Dermis microvascular lymphatic vessel endothelial cell (primary cell): ENCODE measurements around the gene FAM181A. TPM values are rescaled to one million over a fixed set of nuclear protein-coding genes. Genes with fewer than 3 reads are reported as not detected.

ENCODE experiments used
- DNase-seq, 2 donors: peaks; one replicate each; pipeline versions ENCODE4 v3.0.0 to v3.0.0-alpha.2; 2010; ENCODE audit warnings: low read depth in 2 of 2
- total RNA-seq: library from RNA; depleted of rRNA; stranded (reverse); fragments of >200 nt; gene quantifications from 2 replicates; pipeline ENCODE4 v1.2.1, GENCODE V29; 2014

FAM181A gene
- total RNA-seq, 1 donor from 2014 or later = not detected

DNA sequence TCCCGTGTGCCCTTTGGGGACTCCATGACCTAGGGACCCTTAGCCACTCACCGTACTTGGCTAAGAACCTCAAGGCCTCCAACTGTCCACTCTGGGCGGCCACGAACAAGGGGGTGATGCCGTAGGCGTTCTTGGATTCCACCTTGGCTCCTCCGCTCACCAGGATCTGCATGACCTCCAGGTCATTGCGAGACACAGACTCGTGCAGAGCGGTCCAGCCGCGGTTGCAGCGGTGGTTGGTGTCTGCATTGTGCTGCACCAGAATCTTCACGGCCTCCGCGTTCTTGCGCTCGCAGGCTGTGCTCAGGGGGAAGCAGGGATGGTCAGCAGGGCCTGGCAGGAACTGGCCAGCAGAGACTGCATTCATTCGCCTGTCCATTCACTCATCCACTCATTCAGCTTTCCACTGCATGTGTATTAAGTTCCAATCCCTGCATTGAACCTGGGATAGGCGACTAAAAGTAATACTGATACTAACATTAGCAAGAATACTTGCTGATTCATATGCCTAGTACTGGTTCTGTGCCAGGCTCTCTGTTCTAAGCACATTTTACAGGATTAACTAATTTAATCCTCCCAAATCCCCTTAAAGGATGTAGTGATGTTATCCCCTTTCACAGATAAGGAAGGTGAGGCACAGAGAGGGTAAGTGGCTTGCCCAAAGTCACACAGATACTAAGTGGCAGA is 23.9 kb downstream of the FAM181A start:
- no peak for DNase-seq

DNA sequence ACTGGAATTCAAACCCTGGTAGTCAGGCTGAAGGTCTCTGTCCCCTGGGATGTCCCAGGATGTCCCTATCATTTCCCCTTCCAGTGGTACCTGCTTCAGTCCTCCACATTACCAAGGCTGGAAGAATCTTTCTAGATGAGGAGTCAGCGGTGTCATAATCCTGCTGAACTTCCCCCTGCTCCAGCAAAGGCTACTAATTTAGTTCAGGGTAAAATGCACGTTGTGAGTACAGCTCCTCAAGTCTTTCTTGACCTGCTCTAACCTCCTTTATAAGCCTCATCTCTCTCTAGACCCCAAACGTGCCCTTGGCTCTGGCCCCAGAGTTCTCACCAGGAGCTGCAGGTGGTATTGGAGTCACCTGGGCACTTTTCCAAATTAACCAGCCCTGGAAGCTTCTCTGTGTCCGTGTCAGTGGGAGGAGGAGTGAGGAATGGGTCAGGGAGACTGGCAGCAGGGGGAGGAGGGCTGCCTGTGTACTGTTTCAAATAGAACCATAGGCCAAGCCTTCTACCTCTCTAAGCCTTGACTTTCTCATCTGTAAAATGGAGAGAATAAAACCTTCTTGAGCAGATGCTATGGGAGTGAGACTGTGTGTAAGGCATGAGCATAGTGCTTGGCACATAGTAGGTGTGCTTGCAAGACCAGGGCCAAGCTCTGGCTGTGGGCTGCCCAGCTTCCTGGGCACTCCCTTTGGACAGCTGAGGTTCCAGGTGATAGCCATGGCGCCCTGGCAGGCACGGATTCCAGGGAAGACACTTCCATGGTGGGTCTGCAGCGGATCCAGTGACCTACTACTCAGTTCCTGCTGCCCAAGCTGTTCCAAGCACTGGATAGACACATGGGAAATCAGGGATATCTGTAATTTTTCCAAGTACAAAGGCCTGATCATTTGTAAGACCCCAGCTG is 24.7 kb downstream of the FAM181A start:
- DNase-seq = no peak

DNA sequence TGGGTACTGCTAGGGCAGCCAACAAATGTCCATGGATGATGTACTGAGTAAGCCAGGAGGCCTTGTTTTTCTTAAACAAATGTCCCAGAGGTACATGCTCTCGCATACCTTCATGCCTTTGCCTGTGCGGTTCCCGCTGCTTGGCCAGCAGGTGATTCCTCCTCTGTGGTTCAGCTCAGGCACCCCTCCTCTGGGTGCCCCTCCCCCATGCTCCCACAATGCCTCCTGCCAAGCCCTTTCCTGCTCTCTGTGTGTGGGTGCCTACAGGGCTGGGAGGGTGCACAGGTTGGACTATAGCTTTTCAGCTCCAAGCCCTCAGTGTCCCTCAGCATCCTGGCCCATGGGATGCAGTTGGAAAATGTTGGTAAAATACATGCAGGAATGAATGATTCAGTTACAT is 25.7 kb downstream of the FAM181A start:
- DNase-seq = no peak

DNA sequence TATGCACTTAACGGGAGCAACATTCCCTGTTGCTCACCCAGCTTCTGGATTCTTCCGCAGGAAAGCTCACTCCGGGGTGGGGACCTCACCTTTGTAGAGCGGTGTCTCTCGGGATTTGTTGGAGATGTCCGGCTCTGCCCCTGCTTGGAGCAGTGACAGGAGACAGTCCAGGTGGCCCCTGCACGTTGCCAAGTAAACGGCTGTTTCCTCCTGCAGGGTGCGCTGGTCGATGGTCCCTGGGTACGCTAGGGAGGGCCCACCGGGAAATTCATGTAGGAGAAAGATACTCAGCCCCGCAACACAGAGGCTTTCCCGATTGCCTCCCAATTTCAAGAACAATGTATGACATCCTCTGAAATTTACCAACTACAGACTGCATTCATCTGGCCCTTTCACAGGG is 26.1 kb downstream of the FAM181A start:
- DNase-seq = no peak

DNA sequence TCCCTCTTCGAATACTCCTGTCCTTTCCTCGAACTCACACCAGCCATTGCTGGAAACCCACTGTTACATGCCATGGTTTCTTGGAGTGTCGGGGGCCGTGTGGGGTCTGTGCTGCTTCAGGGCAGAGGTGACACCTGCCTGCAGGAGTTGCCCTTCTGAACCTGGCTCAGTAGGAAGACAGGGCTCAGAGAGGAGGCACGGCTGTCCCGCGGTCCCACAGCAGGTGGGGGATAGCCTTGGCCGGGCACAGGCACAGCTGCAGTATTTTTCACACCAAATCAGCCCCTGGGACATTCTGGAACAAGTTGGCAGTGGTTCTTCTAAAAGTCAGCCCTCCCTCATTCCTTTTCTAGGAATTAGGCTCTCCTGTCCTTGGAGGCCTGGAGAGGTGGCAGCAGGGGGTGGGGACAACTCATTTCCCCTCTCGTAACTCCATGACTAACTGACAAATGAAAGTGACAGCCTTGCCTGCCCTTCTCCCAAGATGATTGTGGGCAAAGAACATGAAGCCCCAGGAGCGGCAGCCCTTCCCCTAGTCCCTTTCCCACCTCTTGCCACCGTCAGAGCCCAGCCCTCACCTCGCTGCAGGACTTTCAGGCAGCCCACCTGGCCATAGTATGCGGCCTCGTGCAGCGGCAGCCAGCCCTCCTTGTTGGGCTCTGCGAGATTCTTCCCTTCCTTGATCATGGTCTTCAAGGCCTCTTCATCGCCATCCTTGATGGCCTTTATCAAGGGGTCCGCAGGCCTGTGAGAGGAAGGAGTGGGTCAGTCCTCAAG is 26.8 kb downstream of the FAM181A start:
- no peak for DNase-seq

DNA sequence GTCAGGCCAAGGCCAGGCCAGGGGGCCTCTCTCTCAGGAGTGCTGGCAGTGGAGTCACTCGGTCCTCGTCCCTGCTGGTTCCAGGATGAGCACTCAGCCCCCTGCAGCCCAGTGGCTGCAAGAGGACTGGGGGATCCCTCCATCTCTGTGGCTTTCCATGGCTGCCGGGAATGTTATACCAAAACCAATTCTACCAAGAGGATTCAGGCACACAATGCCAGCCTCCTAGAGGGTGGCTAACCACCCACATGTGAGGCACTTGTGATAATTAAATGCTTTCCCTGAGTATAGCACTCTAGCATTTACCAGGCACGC is 27.3 kb downstream of the FAM181A start:
- no peak for DNase-seq

DNA sequence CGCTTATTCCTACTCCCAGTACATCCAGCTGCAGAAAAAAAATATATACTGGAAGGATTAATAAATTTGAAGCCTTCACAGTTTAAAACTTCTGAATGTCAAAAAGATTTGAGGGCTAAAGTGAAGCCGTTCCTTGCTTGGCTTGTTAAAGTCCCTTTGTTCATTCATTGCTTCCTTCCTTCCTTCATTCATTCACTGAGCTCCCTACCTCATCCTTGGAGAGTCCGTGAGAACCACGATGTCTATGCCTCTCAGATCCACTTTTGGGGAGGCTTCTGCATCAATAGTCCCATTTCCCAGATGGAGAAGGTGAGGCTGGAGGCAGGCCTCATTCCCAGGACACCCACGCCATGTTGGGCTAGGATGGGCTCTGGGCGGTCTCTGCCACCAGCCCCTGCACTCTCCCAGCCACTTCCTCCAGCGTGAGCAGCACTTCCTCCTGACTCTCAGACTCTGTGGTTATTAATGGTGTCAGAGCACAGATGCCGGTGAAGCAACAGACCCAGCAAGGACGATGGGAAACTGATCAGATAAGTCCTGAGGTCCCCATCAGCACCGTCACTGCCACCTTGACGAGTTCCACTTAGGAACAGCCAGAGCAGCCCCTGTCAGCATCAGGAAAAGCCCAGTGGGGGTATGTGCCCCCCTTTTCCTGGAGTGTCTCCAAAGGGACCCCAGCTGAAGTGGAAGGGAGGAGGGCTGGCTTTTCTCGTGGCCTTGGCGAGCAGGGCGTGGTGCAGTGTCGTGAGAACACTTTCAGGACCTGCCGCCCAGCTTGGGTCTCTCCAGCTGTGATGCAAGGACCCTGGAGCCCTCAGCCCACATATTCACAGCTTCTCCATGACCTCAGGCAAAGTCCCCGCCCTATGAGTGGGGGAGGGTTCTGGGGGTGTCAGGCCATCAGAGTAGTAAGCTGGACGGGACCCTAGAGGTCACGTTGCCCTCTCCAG is 28.0 kb downstream of the FAM181A start:
- no peak for DNase-seq

DNA sequence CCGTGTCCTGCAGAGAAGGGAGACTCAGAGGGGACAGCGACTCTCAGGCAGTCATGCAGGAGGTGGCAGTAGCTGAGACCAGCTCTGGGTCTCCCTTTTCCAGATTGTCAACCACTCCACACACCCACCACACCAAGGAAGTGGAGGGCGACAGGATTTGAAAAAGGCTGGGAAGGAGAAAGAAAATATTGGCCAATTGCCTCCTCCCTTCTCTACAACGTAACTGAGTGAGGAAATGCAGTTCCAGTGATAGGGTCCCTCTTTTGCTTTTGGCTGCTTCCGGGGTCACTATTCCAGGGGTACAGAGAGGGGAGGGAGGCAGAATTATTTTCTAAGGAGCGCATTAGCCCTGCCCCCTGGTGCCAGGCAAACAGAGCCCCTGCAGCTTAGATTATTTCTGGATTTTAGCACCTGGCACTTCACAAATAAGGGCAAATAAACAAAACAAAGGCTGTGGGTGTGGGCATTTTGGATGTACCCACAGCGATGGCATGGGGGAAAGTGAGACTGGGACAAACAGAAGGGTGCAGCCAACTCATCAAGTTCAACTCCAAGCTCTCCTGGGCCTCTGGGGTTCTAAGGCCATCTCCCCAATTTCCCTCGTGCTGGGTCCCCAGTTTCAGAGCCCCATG is 28.8 kb downstream of the FAM181A start:
- no peak for DNase-seq

DNA sequence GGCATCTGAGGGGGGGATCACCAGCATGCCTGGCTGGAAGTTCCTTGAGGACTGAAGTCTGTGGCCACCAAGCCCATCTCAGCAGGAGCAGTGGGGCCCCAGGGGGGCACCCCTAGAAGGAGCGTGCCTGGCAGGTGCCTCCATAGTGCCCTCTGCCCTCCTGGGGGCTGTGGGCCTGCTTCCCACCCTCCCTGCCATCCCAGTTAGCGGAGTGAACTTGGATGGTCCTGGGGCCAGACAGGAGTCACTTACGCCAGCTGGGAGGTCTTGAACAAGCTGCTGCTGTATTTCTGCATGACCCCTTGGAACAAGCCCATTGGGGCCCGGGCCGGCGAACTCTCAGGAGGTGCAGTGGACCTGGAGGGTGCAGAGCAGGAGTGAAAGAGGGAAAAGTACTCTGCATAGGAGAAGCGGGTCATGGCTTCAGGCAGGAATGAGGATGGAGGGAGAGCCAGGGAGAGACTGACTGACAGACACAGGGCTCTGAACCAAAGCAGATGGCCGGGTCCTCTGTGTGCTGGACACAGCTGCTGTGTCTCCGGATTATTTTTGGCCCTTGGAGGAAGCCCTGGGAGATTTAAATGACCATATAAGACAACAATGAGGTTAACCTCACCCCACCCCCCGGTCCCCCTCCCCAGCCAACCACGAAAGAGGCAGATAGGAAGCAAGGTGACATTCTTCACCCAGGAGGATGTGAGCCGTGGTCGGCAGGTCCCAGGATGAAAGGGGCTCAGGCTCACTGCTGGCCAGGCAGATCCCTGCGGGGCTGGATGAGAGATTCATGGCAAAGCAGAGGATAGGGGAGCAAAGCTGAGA is 29.6 kb downstream of the FAM181A start:
- DNase-seq = no peak

DNA sequence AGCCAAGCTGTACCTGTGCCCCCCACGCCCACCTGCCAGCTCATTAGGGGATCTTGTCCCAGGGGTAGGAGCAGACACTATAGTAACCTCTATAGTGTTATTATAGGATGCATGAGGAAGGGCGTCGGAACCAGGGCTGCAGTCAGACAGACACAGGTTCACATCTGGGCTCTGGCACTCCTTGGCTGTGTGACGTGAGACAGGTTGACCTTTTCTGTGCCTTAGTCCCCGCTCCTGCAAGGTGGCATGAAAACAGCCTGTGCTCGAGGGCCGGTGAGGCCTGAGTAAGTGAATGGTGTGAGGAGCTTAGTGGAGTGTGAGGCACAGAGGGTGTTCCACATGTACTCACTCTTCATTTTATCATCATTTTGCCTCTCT is 30.2 kb downstream of the FAM181A start:
- no peak for DNase-seq

DNA sequence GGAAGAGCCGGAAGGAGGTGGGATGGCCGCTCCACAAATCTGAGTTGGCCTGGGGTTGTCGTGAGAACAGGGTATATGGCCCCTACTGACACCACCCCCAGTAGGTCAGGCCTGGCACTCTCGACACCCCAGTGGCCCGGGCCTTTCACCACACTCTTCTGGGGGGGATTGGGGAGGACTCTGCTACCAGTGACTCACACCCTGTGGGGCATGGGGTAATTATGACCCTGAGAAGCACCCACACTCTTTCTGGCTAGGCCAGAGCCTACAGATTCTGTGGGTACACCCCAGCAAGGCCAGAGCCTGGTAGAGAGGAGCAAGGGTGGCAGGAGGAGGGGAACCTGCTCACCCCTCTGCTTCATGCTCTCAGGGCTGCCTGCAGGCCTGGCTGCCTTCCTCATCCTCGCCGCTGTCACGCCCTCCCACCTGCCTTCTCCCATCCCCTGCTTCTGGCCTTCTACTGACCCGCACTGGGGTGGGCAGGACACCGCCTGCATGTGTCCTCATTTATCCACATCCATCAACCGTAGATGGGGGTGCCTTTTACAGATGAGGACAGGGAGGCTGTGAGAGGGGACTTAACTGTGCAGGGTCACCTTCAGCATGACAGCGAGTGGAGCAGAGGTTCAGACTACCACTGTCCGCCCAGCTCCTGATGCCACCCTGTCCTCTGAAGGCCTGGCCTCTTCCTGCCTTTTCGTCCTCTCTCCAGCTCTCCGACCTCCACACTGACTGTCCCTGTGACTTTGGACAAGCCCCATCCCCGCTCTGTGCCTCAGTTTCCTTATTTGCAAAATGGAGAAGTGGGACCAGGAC is 30.8 kb downstream of the FAM181A start:
- DNase-seq = no peak

DNA sequence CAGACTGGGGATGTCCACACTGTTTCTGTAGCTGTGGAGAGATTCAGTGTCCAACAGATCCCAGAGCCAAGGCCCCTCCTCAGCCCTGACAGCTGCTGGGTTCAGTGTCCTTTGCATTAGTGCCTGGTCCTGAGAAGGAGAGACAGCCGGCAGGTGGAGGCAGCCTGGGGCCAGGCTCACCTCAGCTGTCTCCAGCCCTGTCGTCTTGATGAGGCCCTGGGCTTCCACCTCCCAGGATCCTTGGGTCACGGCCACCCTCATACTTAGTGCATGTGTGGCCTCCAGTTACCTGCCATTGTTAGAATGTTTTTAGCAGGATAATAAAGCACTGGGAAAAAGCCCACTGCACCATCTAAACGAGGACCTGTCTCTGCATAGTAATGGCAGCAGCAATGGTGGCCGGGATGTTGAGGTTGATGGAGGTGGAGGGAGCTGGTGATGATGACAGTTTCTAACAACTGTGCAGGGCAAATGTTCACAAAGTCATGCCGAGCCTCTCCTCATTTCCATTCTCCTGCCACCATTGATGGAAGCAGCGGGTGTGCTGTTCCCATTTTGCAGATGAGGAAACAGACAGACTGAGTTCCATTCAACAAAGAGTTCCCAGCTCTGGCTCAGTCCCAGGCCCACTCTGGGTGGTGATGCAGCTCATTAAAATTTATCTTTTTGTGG is 31.6 kb downstream of the FAM181A start:
- no peak for DNase-seq

DNA sequence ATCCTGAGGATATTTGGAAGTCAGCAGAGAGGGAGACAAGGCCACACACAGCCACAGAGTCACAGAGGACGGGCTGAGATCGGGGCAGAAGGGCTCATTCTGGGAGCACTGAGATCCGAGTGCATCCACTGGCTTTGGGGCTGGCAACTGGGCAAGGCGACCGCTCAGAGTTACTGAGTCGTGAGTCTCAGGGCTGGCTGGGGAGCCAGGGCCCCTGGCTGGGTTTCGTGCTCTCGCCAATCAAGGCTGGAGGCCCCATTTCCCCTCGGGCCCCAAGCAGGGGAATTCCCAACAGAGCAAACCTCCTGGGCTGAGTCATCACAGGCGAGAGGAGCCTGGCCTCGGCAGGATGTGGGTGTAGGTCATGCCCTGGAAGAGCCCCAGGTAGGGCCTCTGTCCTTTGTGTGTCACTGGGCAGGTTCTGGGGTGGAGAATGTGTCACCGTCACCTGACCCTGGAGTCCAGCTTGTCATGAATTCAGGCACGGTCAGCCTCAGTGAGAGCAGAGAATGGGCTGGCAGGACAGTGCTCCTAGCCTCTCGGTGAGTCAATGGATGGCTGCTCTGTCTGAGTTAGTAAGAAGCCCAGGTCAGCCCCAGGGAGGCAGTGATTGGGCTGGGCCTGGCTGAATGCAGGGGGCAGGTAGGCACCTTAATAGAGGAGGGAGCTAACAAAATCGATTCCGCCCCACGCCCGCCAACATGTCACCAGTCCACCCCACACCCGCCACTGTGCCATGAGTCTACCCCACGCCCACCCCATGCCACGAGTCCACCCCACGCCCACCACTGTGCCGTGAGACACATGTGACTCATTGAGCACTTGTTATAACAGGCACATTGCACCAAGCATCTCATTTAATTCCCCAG is 32.3 kb downstream of the FAM181A start:
- peak in 1 of 2 donors; percentile 83 for DNase-seq

DNA sequence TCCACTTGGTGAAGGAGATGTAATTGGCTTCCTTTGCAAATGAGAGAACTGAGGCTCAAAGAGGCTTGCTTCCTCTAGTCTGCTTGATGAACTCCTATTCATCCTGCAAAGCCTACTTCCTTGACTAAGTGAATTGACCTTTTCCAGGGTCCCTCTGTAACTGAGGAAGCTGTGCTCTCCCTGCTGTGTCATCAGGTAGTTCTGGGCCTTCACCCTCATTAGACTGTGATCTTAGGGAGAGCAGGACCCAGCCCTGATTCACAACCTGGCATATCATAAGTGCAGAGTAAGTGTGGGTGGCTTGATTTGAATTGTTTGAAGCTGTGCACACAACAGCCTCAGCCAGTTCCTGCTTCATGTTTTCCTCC is 32.9 kb downstream of the FAM181A start:
- no peak for DNase-seq

DNA sequence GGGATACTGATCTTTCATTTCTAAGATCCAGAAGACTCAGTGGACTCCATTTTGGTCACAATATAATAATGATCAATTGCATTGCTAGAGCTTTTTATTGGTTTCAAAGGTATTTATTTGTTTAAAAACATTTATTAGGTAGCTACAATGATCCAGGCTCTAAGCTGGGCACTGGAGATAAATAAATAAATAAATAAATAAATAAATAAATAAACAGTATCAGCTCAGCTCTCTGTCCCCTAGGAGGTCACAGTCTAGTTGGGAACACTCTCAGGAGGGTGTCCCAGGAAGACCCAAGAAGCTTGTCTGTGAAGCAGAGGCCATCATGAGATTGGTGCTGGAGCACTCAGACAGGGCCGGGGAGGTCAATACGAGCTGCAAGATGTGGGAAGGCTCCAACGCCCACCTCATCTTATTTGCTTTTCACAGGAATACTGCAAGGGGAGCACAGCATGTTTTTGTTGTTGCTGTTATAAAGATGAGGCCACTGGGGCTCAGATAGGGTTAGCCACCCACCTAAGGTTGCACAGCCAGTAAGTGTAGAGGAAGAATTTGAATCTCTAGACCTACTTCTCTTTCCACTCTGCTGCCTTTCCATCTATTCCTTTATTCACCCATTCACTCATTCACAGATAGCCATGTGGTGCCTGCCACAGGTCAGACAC is 33.8 kb downstream of the FAM181A start:
- DNase-seq = no peak

DNA sequence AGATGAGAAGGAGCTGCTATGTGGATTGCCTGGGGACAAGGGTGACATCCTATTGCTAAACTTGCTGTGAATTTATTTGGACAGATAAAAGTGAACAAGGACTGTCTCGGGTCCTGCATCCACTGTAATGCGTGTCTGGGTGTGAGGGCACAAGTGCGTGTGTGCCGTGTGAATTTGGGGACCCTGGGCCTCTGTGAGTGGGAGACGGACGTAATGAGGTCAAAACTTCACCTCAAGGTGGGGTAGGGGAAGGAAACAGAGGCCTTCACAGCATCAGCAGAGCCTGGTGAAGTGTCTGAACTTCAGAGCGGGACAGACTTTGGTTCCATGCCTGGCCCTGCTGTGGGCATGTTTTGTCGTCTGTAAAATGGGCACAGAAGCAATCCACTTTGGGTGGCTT is 34.5 kb downstream of the FAM181A start:
- no peak for DNase-seq
